Measurements from ENCODE around the gene KLHDC8A.
"Not testable (repeated sequence)": the region's sequence is repeated elsewhere in the genome, so short reads cannot be mapped to it uniquely, and the experiment has no call there.

The KLHDC8A gene, protein sequence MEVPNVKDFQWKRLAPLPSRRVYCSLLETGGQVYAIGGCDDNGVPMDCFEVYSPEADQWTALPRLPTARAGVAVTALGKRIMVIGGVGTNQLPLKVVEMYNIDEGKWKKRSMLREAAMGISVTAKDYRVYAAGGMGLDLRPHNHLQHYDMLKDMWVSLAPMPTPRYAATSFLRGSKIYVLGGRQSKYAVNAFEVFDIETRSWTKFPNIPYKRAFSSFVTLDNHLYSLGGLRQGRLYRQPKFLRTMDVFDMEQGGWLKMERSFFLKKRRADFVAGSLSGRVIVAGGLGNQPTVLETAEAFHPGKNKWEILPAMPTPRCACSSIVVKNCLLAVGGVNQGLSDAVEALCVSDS

DNA sequence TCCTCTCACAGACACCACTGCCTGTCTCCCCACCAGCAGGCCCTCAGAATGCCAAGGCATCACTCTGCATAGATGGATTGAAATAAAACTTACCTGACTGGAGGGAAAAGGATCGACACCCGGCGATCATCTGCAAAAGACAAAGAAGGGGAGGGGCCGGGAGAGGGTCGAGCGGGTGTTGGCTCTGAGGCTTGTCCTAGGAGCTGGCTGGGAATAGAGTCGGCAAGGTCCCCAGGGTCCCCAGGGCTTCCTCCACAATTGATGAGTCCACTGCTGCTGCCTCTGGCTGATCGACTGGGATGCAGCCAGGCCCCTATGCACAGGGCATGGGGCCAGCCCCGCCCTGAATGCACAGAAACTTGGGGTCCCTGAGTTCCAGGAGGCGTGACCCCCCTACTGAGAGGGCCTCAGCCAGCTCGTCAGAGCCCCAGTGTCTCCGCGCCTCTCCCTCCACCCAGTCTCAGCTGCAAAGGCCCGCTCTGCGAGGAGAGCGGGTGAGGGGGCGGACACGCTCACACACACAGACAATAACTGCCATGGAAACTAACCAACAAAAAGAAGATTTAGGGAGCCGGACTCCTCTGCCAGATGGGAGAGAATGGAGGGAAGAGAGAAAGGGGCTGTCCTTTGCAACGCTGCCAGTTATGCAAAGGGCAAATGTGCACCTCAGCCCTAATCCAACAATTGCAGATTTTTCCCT lies at the start of gene KLHDC8A:
Gene KLHDC8A (minus strand): TSS at position 483 of the 700 bp plus-strand sequence. CDS start 13,318 bp downstream, outside the sequence.
- no peak for DNase-seq

DNA sequence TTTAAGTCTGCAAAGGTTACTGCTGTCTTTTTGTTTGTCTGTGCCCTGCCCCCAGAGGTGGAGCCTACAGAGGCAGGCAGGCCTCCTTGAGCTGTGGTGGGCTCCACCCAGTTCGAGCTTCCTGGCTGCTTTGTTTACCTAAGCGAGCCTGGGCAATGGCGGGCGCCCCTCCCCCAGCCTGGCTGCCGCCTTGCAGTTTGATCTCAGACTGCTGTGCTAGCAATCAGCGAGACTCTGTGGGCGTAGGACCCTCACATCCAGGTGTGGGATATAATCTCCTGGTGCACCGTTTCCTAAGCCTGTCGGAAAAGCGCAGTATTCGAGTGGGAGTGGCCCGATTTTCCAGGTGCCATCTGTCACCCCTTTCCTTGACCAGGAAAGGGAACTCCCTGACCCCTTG lies 49.5 kb upstream of the KLHDC8A start:
- DNase-seq = not testable (repeated sequence)

DNA sequence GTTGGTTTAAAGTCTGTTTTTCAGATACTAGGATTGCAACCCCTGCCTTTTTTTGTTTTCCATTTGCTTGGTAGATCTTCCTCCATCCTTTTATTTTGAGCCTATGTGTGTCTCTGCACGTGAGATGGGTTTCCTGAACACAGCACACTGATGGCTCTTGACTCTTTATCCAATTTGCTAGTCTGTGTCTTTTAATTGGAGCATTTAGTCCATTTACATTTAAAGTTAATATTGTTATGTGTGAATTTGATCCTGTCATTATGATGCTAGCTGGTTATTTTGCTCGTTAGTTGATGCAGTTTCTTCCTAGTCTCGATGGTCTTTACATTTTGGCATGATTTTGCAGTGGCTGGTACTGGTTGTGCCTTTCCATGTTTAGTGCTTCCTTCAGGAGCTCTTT lies 47.8 kb upstream of the KLHDC8A start:
- not testable (repeated sequence) for DNase-seq

DNA sequence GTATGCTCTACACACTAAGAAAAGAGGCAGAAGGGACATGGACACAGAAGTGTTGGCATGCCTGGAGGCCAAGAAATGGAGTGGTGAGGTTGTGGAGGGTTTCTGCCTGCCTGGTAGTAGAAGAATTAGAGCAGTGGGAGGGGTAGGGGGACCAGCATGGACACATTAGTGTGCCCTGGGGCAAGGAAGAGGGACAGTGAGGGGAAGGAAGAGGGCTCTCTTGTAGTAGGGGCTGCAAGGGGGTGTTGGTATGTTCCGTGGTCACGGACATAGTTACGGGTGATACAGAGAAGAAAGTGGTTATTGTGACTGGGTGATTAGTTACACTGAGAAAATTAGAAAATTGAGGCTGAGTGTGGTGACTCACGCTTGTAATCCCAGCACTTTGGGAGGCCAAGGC lies 41.9 kb upstream of the KLHDC8A start:
- DNase-seq = no peak

DNA sequence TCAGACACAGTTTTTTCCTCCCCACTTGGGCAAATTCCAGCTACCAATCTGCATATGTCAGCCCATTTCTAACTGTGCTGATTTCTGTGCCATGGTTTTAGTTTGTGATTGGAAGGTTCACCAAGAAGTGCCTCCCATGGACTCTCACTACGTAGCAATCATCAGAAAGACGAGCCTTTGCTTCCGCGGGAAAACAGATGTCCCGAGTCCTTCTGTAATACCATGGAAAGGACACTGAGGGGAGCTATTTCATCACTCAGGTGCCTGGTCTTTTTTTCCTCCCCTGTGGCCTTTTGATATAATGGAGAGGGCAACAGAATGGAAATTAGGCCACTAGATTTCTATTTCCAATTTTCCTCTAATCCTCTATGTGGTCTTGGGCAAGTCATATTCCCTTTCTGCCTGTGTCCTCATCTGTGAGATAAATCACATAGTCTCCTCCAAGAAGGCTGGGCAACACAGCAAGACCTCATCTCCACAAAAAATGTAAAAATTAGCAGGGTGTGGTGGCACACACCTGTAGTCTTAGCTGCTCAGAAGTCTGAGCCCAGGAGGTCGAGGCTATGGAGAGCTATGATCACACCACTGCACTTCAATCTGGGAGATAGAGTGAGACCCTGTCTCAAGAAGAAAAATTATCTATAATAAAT lies 40.4 kb upstream of the KLHDC8A start:
- DNase-seq = peak; percentile 84

DNA sequence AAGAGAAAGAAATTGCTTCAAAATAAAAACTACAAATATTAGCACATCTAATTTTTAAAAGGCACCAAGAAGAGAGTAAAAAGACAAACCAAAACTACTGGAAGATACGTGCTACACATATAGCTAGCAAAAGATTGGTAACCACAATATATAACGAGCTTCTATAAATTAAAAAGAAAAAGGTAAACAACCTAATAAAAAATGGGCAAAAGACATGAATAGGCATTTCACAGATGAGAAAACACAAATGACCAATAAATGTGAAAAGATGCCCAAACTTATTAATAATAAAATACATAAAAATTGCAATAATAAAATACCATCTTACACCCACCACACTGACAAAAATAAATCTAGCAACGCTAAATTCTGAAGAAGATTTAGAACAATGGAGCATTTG lies 38.9 kb upstream of the KLHDC8A start:
- DNase-seq = no peak

DNA sequence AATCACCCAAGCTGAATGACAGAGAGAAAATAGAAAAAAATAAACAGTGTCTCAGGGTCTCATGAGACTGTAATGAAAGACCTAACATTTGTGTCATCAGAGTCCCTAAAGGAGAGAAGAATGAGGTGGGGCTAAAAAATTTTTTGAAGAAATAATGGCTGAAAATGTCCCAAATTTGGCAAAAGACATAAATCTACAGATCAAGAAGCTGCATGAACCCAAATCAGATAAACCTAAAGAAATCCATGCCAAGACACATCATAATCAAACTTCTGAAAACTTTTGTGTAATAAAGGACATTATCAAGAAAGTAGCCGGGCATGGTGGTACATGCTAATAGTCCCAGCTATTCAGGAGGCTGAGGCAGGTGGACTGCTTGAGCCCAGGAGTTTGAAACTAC lies 35.9 kb upstream of the KLHDC8A start:
- DNase-seq = no peak

DNA sequence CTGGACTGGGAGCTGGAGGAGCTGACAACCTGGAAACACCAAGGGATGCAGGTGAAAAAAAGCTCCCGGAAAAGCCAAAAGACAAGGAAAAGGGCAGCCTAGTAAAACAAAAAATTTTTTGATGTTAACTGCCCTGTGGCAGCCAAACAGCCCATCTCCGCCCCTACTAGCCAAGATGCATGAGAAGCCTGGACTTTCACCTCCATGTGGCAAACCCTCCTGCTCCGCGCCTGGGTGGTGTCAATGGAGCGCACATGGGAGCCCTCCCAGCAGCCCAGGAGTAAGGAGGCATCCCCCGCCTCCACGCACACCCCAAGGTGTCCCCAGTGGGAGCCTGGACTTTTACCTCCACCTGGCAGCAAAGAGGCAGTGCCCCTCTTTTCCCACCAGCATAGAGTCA lies 34.7 kb upstream of the KLHDC8A start:
- no peak for DNase-seq

DNA sequence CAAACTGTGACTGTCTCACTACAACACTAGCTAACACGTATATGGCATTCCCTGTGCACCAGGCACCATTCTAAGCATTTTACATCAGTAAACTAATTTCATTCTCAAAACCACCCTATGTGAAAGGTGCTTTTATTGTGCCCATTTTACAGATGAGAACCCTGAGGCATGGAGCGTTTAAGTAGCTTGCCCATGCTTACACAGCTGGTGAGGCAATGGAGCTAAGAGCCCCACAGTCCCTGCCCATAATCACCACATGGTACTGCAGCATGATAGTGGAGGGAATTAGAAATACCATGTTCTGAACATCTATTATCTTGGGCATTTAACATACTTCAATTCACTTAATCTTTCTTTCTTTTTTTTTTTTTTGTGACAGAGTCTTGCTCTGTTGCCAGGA lies 31.1 kb upstream of the KLHDC8A start:
- DNase-seq = no peak

DNA sequence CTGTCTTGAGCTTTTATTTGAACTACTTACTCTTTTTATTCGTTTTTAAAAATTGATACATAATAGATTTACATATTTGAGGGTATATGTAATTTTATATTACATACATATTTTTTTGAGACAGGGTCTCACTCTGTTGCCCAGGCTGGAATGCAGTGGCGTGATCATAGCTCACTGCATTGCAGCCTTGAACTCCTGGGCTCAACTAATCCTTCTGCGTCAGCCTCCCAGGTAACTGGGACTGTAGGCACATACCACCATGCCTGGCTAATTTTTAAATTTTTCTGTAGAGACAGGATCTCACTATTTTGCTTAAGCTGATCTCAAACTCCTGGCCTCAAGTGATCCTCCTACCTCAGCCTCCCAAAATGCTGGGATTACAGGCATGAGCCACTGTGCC lies 26.3 kb upstream of the KLHDC8A start:
- not testable (repeated sequence) for DNase-seq

DNA sequence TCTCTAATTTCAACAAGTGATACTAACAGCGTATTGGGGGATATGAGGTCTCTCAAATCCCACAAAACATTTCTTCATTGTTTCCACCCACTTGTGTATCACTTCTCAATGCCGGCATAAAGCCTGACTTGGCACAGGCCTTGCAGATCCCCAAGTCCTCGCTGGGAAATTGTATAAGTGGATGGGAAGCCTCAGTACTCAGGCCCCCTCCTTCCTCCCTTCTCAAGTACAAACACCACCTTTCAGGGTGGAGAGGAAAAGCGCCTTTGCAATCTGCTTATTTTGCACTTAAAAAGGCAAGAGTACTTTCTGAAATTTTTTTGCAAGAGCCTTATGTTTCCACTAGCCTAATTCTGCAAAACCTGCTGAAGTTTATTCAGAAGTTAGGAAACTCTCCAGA lies 25.8 kb upstream of the KLHDC8A start:
- no peak for DNase-seq

DNA sequence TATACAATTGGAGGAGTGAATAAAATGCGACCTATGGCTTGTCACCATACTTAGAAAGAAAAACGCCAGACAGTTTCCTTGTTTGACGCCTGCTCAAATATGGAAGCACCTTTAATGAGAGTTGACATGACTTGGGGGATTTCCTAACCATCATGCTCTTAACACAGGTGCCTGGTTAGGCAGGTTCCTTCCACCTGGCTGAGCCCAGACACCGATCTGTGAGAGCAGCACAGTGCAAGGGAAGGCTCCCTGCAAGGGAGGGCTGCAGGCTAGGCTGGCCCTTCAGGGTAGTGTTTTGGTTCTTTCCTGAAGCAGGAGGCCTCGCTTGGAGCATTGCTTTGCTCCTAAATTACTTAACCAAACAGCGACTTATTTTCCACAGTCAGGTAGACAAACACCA lies 24.6 kb upstream of the KLHDC8A start:
- no peak for DNase-seq

DNA sequence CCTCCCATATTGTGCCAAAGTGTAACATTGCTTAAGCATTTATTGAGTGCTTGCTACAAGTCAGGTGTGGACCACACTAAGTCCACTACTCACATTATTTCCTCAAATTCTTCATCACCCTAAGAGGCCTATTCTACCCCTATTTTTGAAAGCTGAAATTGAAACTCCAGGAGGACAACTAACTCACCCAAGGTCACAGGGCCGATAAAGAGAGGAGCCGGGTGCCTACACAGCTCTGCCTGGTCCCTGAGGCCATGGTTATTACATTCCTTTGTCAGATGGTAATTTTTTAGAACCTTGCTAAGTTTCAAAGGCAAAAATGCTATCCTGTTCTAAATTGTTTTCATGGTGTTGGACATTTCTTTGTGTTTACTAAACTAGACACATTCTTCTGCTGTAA lies 24.2 kb upstream of the KLHDC8A start:
- no peak for DNase-seq

DNA sequence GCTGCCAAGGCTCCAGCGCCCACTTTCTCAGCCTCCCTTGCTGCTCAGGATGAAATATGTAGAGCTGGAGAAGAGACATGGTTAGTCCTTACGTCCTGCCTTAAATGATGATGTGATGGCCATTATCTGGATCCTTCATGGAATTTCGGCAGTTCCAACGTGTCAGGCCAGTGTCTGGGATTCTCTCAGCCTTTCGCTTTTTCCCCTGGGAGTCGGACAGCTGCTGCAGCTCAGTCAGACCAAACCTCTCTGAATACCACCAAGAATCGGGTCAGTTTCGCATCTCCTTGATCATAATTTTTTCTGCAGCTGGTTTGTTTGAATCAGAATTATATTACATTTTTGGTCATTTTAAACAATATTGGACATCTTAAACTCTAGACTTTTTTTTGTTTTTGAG lies 22.3 kb upstream of the KLHDC8A start:
- no peak for DNase-seq

DNA sequence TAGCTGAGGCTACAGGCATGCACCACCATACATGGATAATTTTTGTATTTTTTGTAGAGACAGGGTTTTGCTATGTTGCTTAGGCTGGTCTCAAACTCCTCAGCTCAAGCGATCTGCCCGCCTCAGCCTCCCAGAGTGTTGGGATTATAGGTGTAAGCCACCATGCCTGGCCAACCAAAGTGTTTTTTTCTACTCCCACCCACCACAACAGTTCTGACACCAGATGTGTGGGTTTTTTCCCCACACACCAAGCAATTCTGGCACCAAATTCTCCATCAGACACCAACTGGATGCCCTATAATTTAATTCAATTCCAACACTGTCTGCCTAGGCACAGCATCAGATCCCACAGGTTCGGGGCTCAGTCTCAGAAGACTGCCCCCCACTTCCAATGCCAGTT lies 20.6 kb upstream of the KLHDC8A start:
- DNase-seq = no peak

DNA sequence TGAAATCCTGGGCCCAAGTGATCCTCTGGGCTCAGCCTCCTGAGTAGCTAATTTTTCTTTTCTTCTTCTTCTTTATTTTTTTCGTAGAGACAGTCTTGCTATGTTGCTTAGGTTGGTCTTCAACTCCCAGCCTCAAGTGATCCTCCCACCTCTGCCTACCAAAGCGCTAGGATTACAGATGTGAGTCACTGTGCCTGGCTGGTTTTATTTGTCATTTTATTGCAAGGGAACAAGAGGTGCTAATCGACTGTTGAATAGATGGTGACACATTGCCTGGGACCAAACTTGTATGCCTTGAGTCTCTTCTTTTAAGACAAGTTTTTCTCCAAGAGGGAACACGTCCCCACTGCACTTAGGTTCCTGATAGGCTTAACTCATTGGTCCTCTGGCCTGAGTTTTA lies 20.0 kb upstream of the KLHDC8A start:
- no peak for DNase-seq

DNA sequence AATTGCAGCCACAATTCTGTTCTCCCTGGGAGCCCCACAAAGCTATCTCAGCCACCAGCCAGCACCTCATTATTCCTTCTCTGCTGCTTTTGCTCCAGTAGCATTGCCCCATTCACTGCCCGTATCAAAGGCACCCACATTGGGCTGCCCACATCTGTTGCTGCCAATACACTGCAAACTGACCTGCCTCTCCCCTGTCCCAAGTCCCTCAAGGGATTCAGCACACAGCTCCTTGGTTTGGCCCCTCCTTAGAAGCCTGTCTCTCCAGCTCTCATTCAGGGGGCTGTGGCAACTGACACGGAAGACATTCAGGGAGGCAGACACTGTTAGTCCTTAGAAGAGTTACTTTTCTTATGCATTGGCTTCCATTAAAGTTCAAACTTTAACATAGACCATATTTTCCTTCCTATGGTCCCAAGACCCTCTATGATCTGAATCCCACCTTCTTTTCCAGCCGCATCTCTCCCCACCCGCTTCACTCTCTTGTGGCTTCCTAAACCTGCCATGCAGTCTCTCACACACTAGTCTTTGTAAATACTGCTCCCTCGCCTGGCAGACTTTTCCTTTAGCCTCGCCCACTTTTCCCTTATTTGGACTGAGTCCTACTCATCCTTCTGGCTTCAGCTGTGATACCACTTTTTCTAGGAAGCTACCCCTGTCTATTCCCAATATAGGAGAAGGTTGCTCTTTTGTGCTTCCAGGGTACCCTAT lies 19.3 kb upstream of the KLHDC8A start:
- no peak for DNase-seq

DNA sequence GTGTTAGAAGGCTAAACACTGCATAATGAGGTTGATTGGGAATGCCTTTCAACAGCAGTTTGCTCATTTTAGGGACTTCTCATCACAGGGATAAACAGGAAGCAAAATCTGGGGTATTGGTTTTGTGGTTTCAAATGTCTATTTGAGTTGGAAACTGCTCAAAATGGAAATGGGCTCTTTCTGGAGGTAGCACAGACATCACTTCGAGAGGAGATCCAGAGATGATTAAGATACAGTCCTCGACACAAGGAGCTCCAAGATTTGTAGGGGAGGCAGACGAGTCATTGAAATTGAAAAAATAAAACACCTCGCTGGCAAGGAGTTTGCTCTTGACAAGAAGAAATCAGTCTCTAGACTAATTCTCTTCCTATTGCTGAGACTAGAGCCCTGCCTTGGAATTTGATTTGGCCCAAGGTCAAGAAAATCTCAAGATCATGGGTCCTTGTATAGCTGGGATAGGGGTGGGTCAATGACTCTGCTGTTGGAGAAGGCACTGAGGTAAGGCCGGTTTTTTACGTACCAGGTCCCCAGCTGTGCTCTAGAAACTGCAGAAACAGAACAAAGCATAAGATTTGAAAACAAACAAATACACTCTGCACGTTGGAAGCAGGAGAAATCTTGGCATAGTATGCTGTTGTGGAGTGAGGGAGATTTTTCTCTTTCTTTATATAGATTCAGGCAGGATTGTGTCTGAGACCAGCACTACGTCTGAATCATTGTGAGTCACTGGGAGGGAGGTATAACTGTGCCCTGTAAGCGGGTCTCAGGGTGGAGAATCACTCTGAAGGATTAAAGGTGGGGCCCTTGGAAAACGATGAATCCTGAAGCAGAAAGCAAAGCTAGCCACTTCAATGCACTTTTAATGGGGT lies 17.7 kb upstream of the KLHDC8A start:
- no peak for DNase-seq

DNA sequence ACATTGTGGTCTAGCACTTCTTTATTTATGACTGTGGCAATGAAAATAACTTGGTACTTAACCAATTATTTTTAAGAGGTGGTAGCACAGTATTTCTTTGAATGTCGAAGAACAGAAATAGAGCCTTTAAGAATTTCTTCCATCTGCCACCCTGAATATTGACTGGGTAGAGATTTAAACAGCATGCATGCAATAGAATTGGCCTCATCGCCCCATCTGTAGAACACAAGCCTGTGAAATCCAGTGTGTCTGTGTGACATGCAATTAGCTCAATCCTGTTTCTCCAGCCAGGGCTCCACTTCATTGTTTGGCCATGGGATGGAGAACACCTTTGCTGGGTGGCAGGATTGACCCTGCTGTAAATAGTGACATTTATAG lies 17.1 kb upstream of the KLHDC8A start:
- no peak for DNase-seq

DNA sequence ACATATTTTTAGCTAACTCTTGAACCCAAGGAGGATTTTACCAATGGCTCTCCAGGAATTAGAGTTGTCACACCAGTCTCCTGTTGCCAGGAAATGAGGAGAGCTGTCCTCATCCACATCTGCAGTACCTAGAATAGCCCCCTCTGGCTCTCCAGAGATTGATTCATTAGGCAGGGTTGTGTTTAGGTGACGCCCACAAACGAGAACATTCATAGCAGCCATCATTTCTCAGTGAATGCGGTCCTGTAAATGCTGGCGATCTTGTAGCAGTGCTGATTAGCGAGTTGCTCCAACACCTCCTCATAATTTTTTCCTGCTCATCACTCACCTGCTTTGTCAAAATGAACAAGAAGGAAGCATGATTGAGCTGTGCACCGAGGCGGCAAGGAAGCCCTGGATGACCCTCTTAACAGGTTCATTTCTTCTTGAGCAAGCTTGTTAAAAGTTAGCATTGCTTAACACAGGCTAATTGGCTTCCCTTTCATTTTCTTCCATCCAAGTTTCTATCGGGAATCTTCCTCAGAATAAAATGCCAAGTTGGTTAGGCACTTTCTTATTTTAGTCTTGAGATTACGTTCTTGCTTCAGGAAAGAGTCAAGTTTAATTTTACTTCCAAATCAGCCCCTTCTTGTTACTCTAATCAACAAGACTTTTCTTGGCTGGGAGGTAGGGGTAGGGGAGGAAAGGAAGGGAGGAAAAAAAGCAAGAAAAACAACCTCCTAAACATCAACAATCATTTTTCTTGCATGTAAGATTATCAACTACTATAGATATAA lies 16.5 kb upstream of the KLHDC8A start:
- DNase-seq = no peak

DNA sequence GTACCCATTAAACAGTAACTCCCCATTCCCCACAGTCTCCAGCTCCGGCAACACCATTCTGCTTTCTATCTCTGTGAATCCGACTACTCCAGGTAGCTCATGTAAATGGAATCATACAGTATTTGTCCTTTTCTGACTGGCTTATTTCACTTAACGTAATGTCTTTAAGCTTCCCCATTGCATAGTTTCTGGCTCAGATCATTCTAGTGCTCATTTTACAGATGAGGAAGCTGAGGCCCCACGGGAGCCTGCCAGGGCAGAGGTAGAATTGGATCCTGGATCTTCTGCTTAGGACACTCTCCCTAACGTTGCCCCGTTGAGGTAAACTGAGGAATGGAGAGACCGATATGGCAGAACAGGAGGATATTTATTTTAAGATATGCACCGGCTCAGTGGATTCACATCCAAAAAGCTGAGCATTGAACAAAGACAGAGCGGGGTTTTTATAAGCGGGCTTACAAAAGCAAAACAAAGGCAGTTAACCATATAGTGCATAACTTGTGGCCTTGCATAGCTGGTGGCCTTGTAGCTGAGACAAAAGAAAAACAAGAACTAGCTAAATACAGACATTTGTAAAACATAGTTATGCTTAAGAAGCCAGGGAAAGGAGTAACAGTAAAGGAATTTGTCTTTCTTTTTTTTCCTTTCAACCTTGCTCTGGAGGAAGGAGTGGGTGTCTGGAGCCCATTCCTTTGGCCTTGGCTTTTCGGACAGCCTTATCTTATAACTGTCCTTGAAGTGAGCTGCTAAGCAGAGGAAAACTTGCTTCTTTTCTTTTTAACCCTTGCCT lies 15.3 kb upstream of the KLHDC8A start:
- no peak for DNase-seq

Measured in DMS 273 treated with DMSO at 0.1 percent for 48 hours (cell line).